ENCODE data around the gene OR8D2.

The OR8D2 gene

GRCh38 chr11:124320097-124320496, at the start of gene OR8D2:
TSS of gene OR8D2 (minus strand) at chr11:124320197. CDS start at chr11:124320197, 0 bp downstream.
- no peak for DNase-seq (ENCODE audit: low spot score)

- no peak for DNase-seq (ENCODE audit: low spot score)
Observed at GRCh38 chr11:124359566-124359965, 39.6 kb upstream of the OR8D2 start.

GRCh38 chr11:124346311-124346955, 26.4 kb upstream of the OR8D2 start:
- no peak for DNase-seq (ENCODE audit: low spot score)

- no peak for DNase-seq (ENCODE audit: low spot score)
Observed at GRCh38 chr11:124344346-124344745, 24.3 kb upstream of the OR8D2 start.

- no peak for DNase-seq (ENCODE audit: low spot score)
Observed at GRCh38 chr11:124340142-124340447, 20.1 kb upstream of the OR8D2 start.

GRCh38 chr11:124339396-124340141, 19.6 kb upstream of the OR8D2 start:
- no peak for DNase-seq (ENCODE audit: low spot score)

GRCh38 chr11:124331873-124332272, 11.9 kb upstream of the OR8D2 start:
- no peak for DNase-seq (ENCODE audit: low spot score)

- DNase-seq (ENCODE audit: low spot score): no peak
Observed at GRCh38 chr11:124329787-124330478, 9.9 kb upstream of the OR8D2 start.

GRCh38 chr11:124327775-124328174, 7.8 kb upstream of the OR8D2 start:
- no peak for DNase-seq (ENCODE audit: low spot score)

- no peak for DNase-seq (ENCODE audit: low spot score)
Observed at GRCh38 chr11:124322356-124322755, 2.4 kb upstream of the OR8D2 start.

- no peak for DNase-seq (ENCODE audit: low spot score)
Observed at GRCh38 chr11:124315052-124315451, 4.9 kb downstream of the OR8D2 start.

- no peak for DNase-seq (ENCODE audit: low spot score)
Observed at GRCh38 chr11:124313849-124314248, 6.1 kb downstream of the OR8D2 start, which contains the start of gene OR8D1. TSS of gene OR8D1 (minus strand) at chr11:124313949. CDS start at chr11:124310766, 3,183 bp downstream.

GRCh38 chr11:124313131-124313530, 6.9 kb downstream of the OR8D2 start:
- DNase-seq (ENCODE audit: low spot score): no peak

- DNase-seq (ENCODE audit: low spot score): no peak
Observed at GRCh38 chr11:124311670-124312069, 8.3 kb downstream of the OR8D2 start.

GRCh38 chr11:124311269-124311668, 8.7 kb downstream of the OR8D2 start:
- DNase-seq (ENCODE audit: low spot score): no peak

- no peak for DNase-seq (ENCODE audit: low spot score)
Observed at GRCh38 chr11:124310721-124311120, 9.3 kb downstream of the OR8D2 start.

- DNase-seq (ENCODE audit: low spot score): no peak
Observed at GRCh38 chr11:124307093-124307492, 12.9 kb downstream of the OR8D2 start.

- DNase-seq (ENCODE audit: low spot score): no peak
Observed at GRCh38 chr11:124302347-124303125, 17.5 kb downstream of the OR8D2 start.

GRCh38 chr11:124301548-124301947, 18.4 kb downstream of the OR8D2 start:
- DNase-seq (ENCODE audit: low spot score): no peak

- no peak for DNase-seq (ENCODE audit: low spot score)
Observed at GRCh38 chr11:124297921-124298320, 22.1 kb downstream of the OR8D2 start.

GRCh38 chr11:124296016-124296415, 24.0 kb downstream of the OR8D2 start:
- DNase-seq (ENCODE audit: low spot score): no peak

- no peak for DNase-seq (ENCODE audit: low spot score)
Observed at GRCh38 chr11:124294687-124295086, 25.3 kb downstream of the OR8D2 start.
